ACHN (cell line): Measurements from ENCODE around the gene ALK.
"Not testable (repeated sequence)": the region's sequence is repeated elsewhere in the genome, so short reads cannot be mapped to it uniquely, and the experiment has no call there.

Source experiments
- DNase-seq: peaks from one replicate; pipeline ENCODE4 v3.0.0-alpha.2; 2015
- in situ Hi-C: cut with HindIII; loops from 2 replicates; pipeline ENCODE4 v1.10.0; 2017; ENCODE audit warnings: low sequenced_read_pairs, low pct_ligation_motif_present, low pct_unique_long_range_greater_than_20kb

Gene ALK

DNA sequence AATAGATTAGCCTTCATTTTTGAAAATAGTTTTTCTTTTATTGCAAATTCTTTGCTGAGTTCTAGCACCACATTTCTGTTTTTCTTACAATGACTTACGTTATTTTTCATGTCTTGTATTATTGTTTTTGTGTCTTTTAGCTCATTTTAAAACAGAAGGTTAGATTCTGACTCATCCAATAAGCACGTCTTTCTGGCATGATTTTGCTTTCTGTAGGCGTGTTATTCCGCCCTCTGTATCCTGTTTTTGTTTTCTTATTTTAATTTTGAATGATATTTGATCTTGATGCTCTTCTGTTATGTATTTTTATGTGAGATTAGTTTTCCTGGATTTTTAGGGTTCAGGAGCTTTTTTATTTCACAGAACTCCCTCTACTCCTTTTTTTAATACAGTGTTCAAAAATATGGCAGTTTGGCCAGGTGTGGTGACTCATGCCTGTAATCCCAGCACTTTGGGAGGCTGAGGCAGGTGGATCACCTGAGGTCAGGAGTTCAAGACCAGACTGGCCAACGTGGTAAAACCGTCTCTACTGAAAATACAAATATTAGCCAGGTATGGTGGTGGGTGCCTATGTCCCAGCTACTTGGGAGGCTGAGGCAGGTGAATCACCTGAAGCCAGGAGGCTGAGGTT is 661.1 kb downstream of the ALK start:
- no peak for DNase-seq
- in situ Hi-C loops: no loop called here

- DNase-seq: no peak
- in situ Hi-C loops: no loop called here
Measured at GRCh38 chr2:29259221-29259620, 662.2 kb downstream of the ALK start.

DNA sequence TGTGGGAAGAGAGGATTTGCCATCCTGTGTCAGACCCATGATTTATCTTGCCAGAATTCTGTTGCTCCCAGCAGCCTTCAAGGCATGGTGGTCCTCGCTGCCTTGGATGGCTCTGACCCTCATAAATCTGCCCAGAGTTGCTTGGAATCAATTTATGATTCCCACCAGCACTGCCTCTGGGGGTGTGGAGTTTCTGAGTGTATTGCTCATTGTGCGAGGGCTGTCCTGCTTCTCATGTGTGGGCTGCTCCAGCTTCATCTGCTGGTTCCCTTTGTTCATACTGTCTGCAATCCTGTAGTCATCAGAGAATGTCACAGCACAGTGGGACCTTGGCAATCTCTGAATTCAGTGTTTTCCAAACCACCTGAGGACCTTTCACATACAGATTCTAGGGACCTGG is 666.4 kb downstream of the ALK start:
- no peak for DNase-seq
- in situ Hi-C loops: no loop called here

- DNase-seq, in situ Hi-C loops: not testable (repeated sequence)
Measured at GRCh38 chr2:29253495-29254275, 667.7 kb downstream of the ALK start.

DNA sequence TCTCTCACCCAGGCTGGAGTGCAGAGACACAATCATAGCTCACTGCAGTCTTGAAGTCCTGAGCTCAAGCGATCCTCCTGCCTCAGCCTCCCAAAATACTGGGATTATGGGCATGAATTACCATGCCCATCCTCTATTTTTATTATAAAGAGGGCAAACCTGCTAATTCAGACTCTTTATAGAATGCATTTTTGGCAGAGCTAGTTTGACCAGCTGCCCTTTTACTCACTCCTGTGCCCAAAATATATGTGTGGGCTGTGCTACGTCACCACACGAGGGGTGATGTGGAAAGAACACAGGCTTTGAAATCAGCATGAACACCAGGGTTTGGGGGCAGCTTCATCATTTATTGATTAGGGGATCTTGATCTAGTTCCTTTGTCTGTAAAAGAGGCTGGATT is 668.4 kb downstream of the ALK start:
- in situ Hi-C loops: no loop called here
- DNase-seq: no peak

DNA sequence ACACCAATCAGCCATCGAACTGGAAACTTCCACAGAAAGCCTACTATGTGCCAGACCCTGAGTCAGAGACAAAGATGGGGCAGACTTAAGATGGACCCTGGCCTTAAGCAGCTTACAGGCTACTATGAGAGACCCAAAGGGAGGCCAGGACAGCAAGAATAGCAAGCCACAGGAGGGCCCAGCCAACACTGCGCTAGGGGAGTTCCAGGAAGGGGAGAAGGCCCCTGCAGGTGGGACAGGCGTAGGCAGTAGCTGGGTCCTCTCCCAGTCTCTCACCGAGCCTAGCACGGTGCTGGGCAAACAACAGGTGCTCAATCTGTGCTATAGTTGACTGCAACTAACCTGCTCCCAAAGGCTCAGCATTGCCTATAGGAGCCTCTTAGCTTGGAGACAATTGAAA is 670.0 kb downstream of the ALK start:
- DNase-seq: no peak
- in situ Hi-C loops: no loop called here

DNA sequence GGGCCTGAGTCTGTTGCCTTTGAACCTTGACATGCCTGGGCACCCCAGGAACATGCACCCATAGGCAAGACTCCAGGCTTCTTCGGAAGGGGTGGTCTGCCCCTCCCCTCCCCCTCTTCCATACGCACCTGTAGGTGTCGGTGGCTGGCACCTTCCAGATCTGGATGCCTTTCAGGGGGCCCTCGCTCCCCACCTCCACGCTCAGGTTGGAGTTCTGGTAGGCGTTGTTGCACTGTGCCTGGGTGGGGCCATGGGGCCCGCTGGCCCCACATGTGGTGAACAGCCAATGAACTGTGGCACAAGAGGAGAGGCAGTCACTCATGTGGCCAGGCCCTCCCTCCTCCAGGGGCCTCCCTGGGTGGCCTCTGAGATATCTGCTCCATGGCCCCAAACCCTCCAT is 670.4 kb downstream of the ALK start:
- no peak for DNase-seq
- in situ Hi-C loops: no loop called here

- in situ Hi-C loops: no loop called here
Measured at GRCh38 chr2:29249666-29250253, 671.6 kb downstream of the ALK start.

GRCh38 chr2:29247336-29247914 is 674.0 kb downstream of the ALK start:
- DNase-seq: no peak
- in situ Hi-C loops: no loop called here

More at GRCh38 chr2:29249666-29250253, 671.6 kb downstream of the ALK start:
- no peak for DNase-seq

- no peak for DNase-seq
- in situ Hi-C loops: no loop called here
Measured at GRCh38 chr2:29246383-29247300, 674.7 kb downstream of the ALK start.

GRCh38 chr2:29245742-29246382 is 675.5 kb downstream of the ALK start:
- in situ Hi-C loops: no loop called here

DNA sequence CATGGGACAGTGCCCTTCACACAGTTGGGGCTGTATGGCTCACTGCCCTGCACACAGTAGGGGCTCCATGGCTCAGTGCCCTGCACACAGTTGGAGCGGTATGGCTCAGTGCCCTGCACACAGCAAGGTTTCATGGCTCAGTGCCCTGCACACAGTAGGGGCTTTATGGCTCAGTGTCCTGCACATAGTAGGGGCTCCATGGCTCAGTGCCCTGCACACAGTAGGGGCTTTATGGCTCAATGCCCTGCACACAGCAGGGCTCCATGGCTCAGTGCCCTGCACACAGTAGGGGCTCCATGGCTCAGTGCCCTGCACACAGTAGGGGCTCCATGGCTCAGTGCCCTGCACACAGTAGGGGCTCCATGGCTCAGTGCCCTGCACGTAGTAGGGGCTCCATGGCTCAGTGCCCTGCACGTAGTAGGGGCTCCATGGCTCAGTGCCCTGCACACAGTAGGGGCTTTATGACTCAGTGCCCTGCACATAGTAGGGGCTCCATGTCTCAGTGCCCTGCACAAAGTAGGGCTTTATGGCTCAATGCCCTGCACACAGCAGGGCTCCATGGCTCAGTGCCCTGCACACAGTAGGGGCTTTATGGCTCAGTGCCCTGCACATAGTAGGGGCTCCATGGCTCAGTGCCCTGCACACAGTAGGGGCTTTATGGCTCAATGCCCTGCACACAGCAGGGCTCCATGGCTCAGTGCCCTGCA is 676.2 kb downstream of the ALK start:
- in situ Hi-C loops, DNase-seq: not testable (repeated sequence)

More at GRCh38 chr2:29245742-29246382, 675.5 kb downstream of the ALK start:
- DNase-seq: no peak

DNA sequence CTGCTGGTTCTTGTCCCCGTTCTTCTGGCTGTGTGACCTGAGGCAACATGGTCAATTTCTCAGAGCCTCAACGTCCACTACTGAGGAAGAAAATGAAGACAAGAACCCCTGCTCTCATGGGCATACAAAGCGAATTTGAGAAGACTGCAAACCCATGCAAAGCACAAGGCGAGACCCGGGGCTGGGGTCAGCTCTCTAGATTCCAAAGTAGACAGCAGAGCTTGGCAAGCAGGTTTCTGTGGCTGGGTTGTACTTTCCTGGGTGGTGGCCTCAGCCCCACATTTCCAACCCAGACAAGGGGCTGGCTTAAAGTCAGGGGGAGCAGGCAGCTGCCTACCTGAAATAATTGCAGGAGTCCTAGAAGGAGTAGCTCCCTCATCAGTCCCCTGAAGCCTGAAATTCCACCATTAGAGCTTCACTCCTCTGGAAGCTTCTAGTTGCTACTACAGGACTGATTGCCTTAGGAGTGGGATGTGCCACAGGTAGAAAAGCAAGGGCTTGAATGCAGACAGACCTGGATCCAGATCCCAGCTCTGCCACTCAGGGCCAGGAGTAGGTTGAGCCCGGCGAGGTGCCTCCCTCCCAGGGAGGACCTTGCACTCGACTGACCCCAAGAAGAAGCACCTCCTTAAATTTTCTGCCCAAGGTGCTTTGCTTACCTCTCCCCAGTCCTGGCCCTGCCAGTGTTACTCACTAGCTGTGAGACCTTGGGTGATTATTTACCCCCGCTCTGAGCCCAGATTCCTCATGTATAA is 678.6 kb downstream of the ALK start:
- in situ Hi-C loops: no loop called here
- no peak for DNase-seq

DNA sequence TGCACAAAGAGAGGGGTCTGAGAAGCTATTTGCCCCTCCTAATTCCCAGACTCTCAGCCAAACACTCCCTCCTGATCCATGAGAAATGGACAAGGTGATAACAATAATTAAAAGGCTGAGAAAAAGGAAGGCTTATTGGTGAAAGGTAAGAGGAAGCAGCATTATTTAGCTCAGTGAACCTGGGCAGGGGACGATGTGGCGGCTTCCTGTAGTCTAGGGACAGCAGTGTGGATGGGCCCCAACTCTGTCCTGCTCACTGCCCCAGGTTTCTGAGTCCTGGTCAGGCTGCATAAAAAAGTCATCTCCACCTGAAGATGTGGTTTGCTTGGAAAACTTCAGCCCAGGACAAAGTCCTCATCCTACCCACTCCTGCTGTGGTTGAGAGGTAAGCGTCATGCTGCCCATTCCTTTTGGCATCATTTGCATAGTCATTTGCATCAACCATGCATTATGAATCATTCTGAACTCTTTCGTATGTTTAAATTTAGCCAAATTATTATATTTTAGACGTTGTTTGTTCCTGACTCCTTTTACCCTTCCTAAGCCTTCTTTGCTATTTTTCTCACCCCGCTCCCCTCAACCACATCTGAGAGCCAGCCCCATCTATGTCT is 679.3 kb downstream of the ALK start:
- DNase-seq: no peak
- in situ Hi-C loops: no loop called here

- no peak for DNase-seq
- in situ Hi-C loops: no loop called here
Measured at GRCh38 chr2:29241341-29241740, 680.0 kb downstream of the ALK start.

DNA sequence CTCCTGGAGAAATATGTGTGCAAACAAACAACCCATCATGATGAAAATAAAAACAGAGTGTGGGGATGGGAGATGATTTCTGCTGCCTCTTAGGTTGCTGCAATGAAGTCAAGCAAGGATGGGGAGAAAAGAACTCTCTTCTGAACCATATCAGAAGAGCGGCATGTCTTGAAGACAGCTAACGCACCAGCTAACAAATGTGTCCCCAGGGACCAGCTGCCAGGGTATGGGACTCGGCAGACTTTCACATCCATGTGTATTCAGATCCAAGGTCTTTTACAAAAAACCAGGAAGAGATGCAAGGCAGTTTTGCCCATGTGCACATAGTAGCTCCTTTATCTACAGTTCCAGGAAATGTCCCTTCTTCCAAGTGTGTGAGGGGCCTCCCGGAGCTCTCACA is 680.8 kb downstream of the ALK start:
- DNase-seq: no peak

More for the DNA sequence above, 680.8 kb downstream of the ALK start:
- in situ Hi-C loops: no loop called here
